HG03095 (cell line): ENCODE measurements around the gene PTTG2.
"Not testable (repeated sequence)": the region's sequence is repeated elsewhere in the genome, so short reads cannot be mapped to it uniquely, and the experiment has no call there.

ENCODE experiments used
- ATAC-seq: cut with Tn5 transposase; IDR thresholded peaks from one replicate; pipeline ENCODE4 v1.9.1; 2021; ENCODE audit warnings: moderate library complexity; ENCODE audit not compliant: unreplicated experiment

Gene PTTG2

DNA sequence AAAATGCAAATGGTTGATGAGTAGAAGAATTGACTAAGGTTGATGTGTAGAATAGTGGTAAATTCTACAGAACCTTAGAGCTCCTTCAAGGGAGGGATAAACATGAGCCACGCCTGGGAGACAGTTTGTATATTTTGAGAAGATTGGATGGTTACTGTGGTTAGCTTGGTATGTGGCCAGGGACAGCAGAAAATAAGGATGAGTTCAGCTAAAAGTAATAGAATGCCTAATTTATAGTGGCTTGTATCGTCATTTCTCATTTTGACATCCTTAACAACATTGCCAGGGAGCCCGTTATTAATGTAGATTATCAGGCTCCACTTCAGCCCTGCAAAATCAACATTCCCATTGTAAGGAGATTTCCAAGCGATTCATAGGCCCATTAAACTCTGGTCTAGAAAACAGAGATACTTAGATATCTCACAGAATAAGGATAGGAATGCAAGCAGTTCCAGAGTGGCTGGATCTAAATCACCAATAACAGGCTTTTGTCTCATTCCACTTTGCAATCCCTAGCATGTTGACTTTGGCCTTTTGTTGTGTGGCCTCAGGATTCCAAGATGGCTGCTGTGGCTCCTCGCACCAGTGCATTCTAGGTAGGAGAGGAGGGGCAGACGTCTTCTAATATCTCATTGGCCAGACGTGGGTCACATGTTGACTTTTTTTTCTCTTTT is 6.4 kb upstream of the PTTG2 start:
- no peak for ATAC-seq

DNA sequence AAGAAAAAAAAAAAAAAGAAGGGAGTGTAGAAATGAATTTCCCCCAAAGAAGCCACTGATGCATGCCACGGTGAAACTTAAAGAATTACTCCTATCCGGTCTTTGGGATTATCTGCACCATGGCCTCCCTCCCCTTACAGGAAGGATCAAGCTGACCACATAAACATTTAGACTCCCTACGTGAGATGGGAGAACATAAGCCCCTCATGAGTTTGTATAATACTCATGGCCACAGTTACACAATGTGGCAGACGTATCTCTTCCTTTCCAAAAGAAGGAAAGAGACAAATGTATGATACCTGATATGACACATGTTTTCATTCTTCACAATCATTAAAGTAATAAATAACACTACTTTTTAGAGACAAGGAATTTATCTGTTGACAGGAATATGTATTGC is 3.3 kb upstream of the PTTG2 start:
- no peak for ATAC-seq

DNA sequence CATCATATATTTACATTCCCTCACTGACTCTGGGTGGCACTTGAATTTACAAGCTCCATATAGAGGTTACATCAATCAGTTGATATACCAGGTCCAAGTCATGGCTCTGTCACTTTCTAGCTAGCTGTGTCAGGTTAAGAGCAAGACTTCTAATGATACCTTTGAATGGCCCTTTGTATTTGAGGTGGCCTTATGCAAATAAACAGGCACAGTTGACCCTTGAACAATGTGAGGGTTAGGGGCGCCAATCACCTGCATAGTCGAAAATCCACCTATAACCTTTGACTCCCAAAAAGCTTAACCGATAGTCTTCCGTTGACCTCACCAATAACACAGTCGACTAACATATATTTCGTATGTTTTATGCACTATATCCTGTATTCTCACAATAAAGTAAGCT is 1.3 kb upstream of the PTTG2 start:
- no peak for ATAC-seq

DNA sequence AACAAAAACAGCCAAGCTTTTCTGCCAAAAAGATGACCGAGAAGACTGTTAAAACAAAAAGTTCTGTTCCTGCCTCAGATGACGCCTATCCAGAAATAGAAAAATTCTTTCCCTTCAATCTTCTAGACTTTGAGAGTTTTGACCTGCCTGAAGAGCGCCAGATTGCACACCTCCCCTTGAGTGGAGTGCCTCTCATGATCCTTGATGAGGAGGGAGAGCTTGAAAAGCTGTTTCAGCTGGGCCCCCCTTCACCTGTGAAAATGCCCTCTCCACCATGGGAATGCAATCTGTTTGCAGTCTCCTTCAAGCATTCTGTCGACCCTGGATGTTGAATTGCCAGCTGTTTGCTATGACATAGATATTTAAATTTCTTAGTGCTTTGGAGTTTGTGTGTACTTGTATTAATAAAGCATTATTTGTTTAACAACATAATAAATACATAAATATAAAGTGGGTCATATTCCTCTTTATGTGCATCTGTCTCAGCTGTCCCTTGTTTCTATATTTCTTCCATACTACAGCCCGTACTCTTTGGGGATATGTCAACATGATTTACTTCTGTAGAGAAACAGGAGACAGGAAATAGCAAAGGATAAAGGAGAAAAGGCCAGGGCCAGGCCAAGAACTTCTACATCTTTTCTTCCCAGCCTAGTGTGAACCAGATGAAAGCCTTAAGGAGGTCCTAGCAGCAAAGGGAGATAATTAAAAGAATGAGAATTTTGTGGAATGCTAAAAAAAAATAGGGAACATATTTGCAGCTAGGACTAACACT is 667 bp downstream of the PTTG2 start:
- no peak for ATAC-seq

DNA sequence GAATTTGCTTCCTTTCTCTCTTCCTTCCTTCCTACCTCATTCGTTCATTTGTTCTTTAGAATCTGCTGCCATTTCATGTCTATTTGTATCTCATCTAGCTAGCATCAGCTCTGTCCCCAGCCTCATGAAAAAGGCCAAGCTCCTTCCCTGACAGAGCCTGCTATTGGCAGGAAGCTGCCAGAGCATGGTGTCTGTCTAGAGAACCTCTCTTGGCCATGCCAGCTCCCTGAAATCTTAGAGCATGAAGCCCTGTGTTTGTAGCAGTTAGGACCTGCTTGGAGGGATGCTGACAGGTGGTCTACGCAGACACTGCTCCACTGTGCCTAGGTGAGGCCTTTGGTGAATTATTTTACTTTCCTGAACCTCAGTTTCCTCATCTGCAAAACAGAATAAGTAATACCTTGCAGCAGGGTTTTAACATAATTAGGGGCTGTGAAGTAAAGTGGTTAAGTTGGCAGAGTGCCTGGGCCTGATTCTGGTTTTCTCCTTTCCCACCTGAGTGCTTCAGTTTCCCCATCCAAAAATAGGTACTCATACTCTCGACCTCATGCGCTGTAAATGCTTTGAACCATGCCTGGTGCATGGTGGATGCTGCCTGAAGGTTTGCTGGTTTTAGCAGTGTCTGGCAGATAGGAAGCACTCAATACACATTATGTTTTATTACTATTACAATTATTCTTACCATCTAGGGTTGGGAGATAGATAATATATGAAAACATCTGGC is 4.7 kb downstream of the PTTG2 start:
- no peak for ATAC-seq

DNA sequence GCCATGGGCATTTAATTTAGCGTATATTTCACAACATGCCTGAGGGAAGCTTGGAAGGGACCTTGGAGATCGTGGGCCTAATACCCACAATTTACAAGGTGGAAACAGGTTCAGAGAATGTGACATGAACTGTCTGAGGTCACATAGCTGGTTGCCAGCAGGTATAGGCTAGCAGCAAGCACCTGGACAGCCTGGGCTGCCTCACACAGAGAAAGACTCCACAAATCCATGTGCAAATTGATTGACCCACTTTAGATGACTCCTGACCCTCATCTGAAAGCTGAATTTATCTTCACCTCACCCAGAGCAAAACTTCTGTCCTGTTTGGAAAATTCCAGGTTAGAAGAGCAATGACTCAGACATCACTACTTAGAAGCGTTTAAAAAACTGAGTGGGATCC is 5.8 kb downstream of the PTTG2 start:
- no peak for ATAC-seq

DNA sequence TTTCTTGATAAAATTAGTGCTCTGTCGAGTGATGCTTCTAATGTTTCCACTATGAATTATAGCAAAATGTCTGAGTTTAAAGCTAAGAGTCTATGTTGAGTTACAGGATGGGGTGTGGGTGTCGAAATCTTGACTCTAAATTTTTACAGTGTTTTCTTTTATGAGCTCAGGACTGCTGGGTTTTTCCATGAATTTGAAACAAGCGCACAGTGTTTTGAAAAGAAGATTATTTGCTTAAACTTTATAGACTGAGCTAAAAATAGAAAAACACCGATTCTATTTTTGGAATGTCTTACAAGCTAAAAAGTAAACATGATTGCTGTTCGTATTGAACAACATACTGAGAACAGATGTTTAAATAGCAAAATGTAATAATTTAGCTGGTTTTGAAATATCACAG is 7.5 kb downstream of the PTTG2 start:
- ATAC-seq: no peak

DNA sequence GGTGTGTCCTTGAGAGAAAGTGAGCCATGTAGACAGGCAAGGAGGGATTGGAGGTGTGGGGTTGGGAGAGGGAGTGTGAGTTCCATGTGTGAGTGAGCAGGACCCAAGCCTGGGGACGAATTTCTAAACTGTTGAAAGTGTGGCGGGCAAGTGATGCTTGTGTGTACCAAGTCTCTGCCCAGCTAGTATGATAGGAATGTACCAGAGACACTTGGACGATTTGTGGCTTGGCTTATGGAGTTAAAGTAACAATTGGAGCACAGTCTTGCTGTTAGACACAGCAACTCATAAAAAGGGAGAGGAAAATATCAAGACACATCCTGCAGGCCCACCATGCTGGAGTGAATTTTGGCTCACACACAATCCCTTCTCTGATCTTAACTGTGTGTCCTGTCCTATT is 8.5 kb downstream of the PTTG2 start:
- no peak for ATAC-seq

DNA sequence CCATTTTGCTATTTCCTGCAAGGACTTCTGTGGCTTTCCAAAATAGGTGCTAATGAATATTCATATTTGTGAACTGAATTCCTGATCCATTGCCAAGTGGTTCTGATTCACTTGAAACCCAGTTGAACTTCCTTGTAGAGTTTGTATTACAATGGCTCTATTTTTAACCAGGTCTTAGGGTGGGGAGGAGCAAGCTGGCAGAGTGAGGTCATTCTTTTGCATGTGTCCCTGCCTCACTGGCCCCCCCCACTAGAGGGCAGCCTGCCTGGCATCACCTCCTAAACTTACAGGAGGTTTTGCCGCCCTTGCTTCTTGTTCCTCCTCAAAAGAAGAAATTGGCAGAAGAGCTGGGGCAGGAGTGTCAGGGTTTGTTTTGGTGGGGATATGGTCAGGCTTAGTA is 10.5 kb downstream of the PTTG2 start:
- no peak for ATAC-seq

DNA sequence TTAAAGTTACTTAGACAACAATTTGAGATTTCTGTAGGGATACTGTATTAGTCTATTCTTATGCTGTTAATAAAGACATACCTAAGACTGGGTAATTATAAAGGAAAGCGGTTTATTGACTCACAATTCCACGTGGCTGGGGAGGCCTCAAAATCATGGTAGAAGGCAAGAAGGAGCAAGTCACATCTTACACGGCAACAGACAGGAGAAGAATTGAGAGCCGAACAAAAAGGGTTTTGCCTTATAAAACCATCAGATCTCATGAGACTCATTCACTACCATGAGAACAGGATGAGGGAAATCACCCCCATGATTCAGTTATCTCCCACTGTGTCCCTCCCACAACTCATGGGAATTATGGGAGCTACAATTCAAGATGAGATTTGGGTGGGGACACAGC is 11.0 kb downstream of the PTTG2 start:
- no peak for ATAC-seq

DNA sequence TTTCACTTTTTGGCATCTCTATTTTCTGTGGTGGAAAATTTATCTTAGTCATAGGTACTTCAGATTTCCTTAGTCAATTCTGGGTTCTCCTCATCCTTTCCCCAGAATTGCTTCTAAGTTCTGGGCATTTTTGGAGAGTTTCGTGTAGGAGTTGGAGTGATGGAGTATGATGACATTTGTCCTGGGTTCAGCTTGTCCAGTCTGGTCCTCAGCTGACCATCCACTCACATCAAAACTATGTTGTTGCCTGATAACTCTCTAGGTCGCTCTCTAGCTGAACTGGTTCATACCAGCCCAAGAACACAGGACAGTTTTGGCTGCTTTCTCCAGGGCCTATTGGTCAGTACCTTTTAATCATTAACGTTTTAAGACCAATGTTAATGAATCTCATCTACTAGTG is 13.2 kb downstream of the PTTG2 start:
- no peak for ATAC-seq

DNA sequence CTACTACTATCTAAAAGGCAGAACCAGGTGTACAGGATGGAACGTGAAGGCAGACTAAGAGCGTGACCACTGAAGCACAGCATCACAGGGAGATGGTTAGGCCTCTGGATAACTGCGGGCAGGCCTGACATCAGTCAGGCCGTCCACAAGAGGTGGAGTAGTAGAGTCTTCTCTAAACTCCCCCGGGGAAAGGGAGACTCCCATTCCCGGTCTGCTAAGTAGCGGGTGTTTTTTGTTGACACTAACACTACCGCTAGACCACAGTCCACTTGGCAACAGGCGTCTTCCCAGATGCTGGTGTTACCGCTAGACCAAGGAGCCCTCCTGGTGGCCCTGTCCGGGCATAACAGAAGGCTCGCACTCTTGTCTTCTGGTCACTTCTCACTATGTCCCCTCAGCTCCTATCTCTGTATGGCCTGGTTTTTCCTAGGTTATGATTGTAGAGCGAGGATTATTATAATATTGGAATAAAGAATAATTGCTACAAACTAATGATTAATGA is 15.2 kb downstream of the PTTG2 start:
- ATAC-seq: not testable (repeated sequence)

DNA sequence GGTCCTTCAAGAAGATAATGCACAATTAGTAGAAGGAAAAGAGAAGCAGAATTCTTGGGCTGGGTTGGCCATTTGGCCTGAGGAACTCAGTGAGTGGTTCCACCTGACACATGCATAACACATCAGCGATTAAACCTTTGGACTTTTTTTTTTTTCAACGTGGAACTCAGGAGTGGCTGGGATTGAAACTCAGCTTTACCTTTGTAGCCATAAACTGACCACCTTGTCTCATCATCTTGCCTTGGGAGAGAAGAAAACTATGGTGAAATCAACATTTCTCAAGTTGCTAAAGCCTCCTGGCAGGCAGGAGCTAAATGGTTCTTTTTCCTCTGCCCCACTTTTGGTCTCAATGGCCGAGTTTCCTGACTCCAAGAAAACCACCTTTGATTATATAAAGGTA is 16.3 kb downstream of the PTTG2 start:
- no peak for ATAC-seq

DNA sequence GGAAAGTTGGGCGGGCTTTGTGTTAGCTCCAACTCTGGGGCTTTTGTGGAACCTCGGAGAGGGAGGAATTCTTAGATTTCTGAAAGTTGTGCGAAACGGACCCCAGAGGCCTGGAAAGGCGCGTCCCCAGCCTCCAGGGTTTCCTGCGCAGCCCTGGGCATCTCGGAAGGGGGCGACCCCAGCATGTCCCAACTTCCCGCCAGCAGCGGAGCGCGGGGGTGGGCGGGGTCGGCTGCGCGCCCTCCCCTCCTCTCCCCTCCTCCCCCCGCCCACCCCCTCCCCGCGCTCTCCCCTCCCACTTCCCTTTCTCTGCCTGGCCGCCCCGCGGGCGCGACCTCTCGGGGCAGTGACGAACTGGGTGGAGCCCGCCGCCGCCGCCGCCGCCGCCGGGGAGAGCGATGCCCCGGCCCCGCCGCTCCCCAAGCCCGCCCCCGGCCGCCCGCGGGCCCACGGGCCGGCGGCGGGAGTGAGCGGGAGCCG is 16.8 kb downstream of the PTTG2 start:
- peak; percentile 74 for ATAC-seq

DNA sequence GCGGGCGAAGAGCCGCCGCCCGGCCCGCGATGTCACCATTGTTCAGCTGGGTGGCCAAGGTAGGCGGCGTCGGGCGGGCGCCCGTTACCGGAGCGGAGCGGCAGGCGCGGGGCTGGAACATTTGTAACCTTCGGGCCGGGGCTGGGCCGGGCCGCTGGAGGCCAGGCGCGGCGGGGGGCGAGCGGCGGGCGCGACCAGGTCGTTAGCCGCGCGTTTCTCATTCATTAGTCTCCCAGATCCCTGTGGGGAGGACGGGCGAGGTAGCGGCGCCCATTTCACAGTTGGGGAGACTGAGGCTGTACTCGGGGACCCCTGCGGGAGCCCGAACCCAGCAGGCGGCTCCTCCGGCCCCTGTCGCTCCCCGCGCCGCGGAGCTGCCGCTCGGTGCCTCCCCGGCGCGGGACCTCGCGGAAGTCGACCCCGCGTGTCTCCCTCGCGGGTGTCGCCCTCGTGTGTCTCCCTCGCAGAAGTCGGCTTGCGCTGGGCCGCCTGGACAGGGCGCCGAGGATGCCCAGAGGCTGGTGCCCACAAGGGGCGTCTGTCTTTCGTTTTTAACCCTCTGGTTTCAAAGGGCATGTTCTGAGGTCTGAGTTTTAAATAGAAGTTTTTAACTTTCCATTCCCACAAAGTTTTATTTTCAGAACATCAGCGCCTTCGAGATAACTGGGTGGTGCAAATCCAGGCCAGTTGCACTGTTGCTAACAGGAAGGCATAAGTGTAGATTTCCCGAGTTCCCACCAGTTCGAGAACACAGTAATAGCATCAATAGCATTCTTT is 17.5 kb downstream of the PTTG2 start:
- peak; percentile 64 for ATAC-seq

DNA sequence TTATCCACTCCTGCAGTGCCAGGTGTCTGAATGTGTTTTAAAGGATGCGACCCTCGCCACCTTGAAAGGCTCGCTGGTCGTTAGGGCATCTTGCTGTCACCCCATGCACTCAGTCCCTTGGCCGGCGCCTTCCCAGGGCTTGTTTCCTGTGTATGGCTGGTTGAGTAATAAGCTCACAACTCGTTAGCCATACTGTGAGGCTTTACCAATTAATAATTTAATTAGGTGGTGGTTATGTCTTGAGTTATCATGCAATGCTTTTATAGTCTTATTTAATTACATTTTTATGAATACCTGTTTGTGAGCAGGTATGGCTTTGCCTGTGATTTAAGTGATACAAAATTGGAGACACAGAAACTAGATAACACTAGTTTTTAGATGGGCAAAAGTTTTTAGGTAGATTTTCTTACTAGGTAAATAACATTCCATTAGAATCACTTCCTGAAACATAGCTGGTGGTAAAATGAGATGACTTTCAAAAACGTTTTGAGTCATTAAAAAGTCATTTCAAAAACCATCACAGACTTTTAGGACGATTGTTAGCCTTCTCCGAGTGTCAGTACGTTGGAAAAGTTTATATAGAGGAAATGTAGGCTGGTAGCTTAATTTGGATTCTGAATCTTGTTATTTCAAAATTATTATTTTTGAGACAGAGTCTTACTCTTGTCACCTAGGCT is 18.2 kb downstream of the PTTG2 start:
- ATAC-seq: peak; percentile 13

DNA sequence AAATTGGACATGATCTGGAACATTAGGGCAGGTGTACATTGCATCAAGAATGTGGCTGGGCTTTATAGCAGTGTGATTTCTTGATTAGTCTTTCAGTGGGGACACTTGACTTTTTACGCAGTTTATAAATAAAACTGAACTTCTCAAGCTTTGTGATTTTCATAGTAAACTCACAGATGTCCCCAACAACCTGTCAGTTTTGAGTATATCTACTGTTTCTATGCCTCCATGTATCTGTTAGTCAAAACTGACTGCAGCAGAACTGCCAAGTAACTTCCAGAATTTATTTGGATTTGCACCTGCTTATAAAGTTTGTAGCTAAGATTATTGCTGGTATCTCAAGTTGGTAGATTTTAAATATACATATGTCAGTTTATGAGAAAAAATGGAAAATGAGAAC is 20.0 kb downstream of the PTTG2 start:
- no peak for ATAC-seq

DNA sequence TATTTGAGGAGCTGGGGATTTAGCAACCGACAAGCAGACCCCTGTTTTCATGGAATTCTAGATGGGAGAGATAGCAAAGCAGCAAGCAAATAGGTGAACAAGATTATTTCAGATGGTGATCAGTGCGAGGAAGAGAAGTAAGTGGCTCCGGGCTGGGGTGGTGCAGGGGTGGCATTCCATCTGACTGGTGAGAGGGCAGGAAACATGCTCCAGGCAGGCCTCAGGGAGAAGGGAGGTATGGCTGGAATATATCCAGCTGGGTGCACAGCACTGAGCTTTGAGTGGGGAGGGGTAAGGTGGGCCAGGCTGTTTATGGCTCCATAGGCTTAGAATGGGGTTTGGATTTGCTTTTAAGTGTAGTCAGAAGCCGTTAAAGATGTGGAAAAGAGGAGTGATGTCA is 21.2 kb downstream of the PTTG2 start:
- ATAC-seq: no peak

DNA sequence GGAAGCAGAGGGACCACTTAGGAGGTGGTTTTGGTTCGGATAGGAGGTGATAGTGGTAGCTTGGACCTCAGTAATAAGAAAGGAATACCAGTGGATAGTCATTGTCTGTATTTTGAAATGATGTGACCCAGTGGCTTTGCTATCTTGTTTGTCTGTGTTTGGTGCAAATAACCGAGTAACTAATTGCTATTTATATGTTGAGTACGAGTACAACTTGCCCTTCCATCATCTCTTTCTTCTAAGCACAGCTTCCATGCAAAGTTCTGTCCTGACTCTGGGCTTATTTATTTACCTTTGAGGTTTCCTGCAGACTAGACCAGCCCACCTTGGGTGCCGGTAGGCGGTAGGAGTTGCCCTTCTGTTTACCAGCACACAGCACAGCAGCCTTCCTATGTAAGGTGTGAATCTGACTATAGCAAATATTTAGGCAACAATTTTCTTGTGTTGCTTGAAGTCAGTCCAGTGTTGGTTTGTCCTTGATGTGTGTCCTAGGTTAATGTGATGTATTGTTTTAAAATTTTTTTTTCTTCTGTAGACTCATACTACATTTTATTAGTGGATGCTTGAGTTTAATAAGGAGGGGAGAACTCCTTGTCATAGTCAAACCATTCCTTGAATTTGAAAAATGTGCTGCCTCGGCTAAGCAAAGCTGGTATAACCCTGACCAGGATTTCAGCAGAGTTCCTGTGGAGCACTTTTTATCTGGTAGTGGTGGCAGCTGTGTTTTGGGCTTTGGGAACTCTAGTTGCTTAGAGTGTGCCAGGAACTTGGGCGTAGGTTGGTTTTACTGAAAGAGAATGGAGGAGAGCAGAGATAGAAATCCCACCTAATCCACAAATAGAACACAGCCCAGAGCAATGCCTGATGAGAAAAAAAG is 21.9 kb downstream of the PTTG2 start:
- ATAC-seq: no peak
